Astrocyte (in vitro differentiated cells and primary cell): ENCODE measurements around the gene XPO6. TPM values are rescaled to one million over a fixed set of nuclear protein-coding genes. Genes with fewer than 3 reads are reported as not detected.

Experiments
- DNase-seq: peaks from one replicate; pipeline ENCODE4 v3.0.0-alpha.2; 2010; ENCODE audit warnings: low read depth
- FAIRE-seq: peaks from 2 replicates; lab custom pipeline; 2011; peaks lifted over from hg19 to GRCh38; lab: Jason Lieb, UNC
- H2AFZ ChIP-seq: 2 replicates; pipeline ENCODE4 v1.6.0; 2012; ENCODE audit warnings: low read depth, low read length, inconsistent platforms
- H3K27ac ChIP-seq: 2 replicates; pipeline ENCODE4 v1.5.1; 2011; ENCODE audit warnings: low read depth, low read length, inconsistent platforms
- H3K27me3 ChIP-seq: 2 replicates; pipeline ENCODE4 v1.6.0; 2011; ENCODE audit warnings: low read length, inconsistent platforms; ENCODE audit not compliant: insufficient read depth
- H3K36me3 ChIP-seq: 2 replicates; pipeline ENCODE4 v1.5.1; 2011; ENCODE audit warnings: low read length, inconsistent platforms; ENCODE audit not compliant: insufficient read depth
- H3K4me1 ChIP-seq: 2 replicates; pipeline ENCODE4 v1.5.1; 2011; ENCODE audit warnings: low read length, inconsistent platforms; ENCODE audit not compliant: insufficient read depth
- H3K4me2 ChIP-seq: 2 replicates; pipeline ENCODE4 v1.6.0; 2012; ENCODE audit warnings: low read length, inconsistent platforms
- H3K4me3 ChIP-seq: 2 replicates; pipeline ENCODE4 v1.5.1; 2011; ENCODE audit warnings: low read depth, mild to moderate bottlenecking, low read length, inconsistent platforms; ENCODE audit not compliant: insufficient read depth
- H3K79me2 ChIP-seq: 2 replicates; pipeline ENCODE4 v1.6.0; 2012; ENCODE audit warnings: mild to moderate bottlenecking, low read length, inconsistent platforms; ENCODE audit not compliant: insufficient read depth
- H3K9ac ChIP-seq: 2 replicates; pipeline ENCODE4 v1.6.0; 2012; ENCODE audit warnings: mild to moderate bottlenecking, low read length, inconsistent platforms
- H3K9me3 ChIP-seq: 2 replicates; pipeline ENCODE4 v1.5.1; 2012; ENCODE audit warnings: low read depth, mild to moderate bottlenecking, low read length, inconsistent platforms; ENCODE audit not compliant: insufficient read depth
- H4K20me1 ChIP-seq: 2 replicates; pipeline ENCODE4 v1.6.0; 2012; ENCODE audit warnings: low read length, inconsistent platforms; ENCODE audit not compliant: insufficient read depth
- H3K27ac Mint-ChIP-seq: one replicate; pipeline ENCODE4 v1.8.0; 2021; ENCODE audit warnings: mild to moderate bottlenecking, mixed read lengths; ENCODE audit not compliant: unreplicated experiment
- H3K27me3 Mint-ChIP-seq: one replicate; pipeline ENCODE4 v1.8.0; 2021; ENCODE audit warnings: low read depth, mixed read lengths; ENCODE audit not compliant: unreplicated experiment
- H3K36me3 Mint-ChIP-seq: one replicate; pipeline ENCODE4 v1.8.0; 2021; ENCODE audit warnings: low read depth, mixed read lengths; ENCODE audit not compliant: unreplicated experiment
- H3K4me1 Mint-ChIP-seq: one replicate; pipeline ENCODE4 v1.8.0; 2021; ENCODE audit warnings: low read depth, mixed read lengths; ENCODE audit not compliant: unreplicated experiment
- H3K4me3 Mint-ChIP-seq: one replicate; pipeline ENCODE4 v1.8.0; 2021; ENCODE audit warnings: mild to moderate bottlenecking, moderate library complexity, mixed read lengths; ENCODE audit not compliant: unreplicated experiment
- H3K9me3 Mint-ChIP-seq: one replicate; pipeline ENCODE4 v1.8.0; 2021; ENCODE audit warnings: mild to moderate bottlenecking, mixed read lengths; ENCODE audit not compliant: unreplicated experiment
- CTCF ChIP-seq: IDR thresholded peaks from 2 replicates; pipeline ENCODE4 v1.5.1; 2011; ENCODE audit warnings: low read depth, mild to moderate bottlenecking, inconsistent platforms, low read length, moderate library complexity; ENCODE audit not compliant: insufficient read depth
- EZH2 ChIP-seq: IDR thresholded peaks from 2 replicates; pipeline ENCODE4 v1.6.1; 2012; ENCODE audit warnings: mild to moderate bottlenecking, low read length, inconsistent platforms; ENCODE audit not compliant: insufficient read depth
- total RNA-seq: library from RNA; stranded (reverse); gene quantifications from 2 replicates; pipeline ENCODE4 v1.2.1, GENCODE V29; 2021

Gene XPO6
- total RNA-seq, 1 donor from 2014 or later, result 135 TPM

GRCh38 chr16:28139530-28139929 is 72.2 kb downstream of the XPO6 start:
- peaks cover 46% of the 10 kb centered on the region for H3K79me2 ChIP-seq
- H3K36me3 ChIP-seq, result peaks cover 15% of the 10 kb centered on the region
- peaks cover 4% of the 10 kb centered on the region for H3K4me1 ChIP-seq
- no peaks in the 10 kb centered on the region for H3K27me3 ChIP-seq
- no peak overlapping the region for H2AFZ ChIP-seq
- H3K9me3 Mint-ChIP-seq, result no peaks in the 10 kb centered on the region
- H3K9me3 ChIP-seq, result no peaks in the 10 kb centered on the region
- TF ChIP-seq EZH2 (no peak), CTCF (no peak)
- no peak for FAIRE-seq
- H3K27ac Mint-ChIP-seq, result no peak overlapping the region
- H3K4me1 Mint-ChIP-seq, result peaks cover 10% of the 10 kb centered on the region
- H3K4me3 Mint-ChIP-seq, result no peak overlapping the region
- no peak overlapping the region for H3K4me3 ChIP-seq
- H3K27me3 Mint-ChIP-seq, result no peaks in the 10 kb centered on the region
- H4K20me1 ChIP-seq, result peaks cover 54% of the 10 kb centered on the region
- no peak overlapping the region for H3K9ac ChIP-seq
- no peak overlapping the region for H3K27ac ChIP-seq
- no peak overlapping the region for H3K4me2 ChIP-seq
- no peak for DNase-seq
- peaks cover 20% of the 10 kb centered on the region for H3K36me3 Mint-ChIP-seq

DNA sequence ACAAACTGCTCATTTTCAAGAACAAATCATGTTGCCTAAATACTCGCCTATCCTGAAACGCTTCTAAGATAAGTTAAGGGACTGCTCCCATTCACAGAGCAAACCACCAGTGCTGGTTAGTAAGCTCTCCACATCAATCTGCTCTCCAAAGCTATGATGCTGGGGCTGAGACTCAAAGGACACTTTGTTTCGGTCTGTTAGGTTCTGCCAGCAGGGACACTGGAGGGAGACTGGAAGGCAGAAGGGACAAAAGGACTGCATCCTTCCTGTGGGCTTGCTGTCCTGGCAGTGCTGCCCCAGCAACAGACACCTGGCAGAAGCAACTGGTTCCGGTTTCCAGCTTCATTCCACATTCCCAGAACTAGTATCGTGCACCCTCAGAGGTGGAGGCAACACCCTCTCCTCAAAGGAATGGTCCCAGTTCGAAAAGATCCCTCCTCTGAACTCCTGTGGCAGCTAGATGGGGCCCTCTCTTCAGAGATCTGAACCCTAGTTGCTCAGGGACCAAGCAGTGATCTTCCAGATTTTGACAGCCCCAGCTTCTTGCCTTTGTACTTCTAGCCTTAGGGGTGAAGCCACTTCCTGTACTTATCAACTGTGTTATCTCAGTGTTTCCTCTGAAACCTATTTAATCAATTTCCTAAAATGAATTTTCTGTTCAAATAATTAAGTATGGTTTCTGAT is 74.9 kb downstream of the XPO6 start:
- Histone ChIP-seq H4K20me1 (peaks cover 43% of the 10 kb centered on the region), H2AFZ (no peak overlapping the region), H3K79me2 (peaks cover 35% of the 10 kb centered on the region), H3K4me2 (no peak overlapping the region), H3K4me1 (no peaks in the 10 kb centered on the region), H3K36me3 (peaks cover 24% of the 10 kb centered on the region), H3K9me3 (no peaks in the 10 kb centered on the region), H3K9ac (peak overlapping the region; percentile 20), H3K4me3 (no peak overlapping the region), H3K27ac (no peak overlapping the region), H3K27me3 (no peaks in the 10 kb centered on the region)
- no peak for TF ChIP-seq EZH2
- Mint-ChIP-seq H3K4me1 (peaks cover 6% of the 10 kb centered on the region), H3K4me3 (no peak overlapping the region), H3K9me3 (no peaks in the 10 kb centered on the region), H3K36me3 (peaks cover 28% of the 10 kb centered on the region), H3K27me3 (no peaks in the 10 kb centered on the region), H3K27ac (no peak overlapping the region)
- FAIRE-seq (no peak), DNase-seq (no peak)

GRCh38 chr16:28133666-28134065 is 78.1 kb downstream of the XPO6 start:
- no peak overlapping the region for H3K4me2 ChIP-seq
- H3K4me3 ChIP-seq, result no peak overlapping the region
- no peaks in the 10 kb centered on the region for H3K27me3 Mint-ChIP-seq
- TF ChIP-seq EZH2 (no peak), CTCF (no peak)
- no peak overlapping the region for H3K9ac ChIP-seq
- peaks cover 36% of the 10 kb centered on the region for H3K36me3 Mint-ChIP-seq
- H4K20me1 ChIP-seq, result peaks cover 43% of the 10 kb centered on the region
- FAIRE-seq, result no peak
- no peak overlapping the region for H3K27ac ChIP-seq
- peaks cover 33% of the 10 kb centered on the region for H3K79me2 ChIP-seq
- H3K4me1 Mint-ChIP-seq, result no peaks in the 10 kb centered on the region
- no peaks in the 10 kb centered on the region for H3K9me3 Mint-ChIP-seq
- H2AFZ ChIP-seq, result no peak overlapping the region
- no peak for DNase-seq
- peaks cover 32% of the 10 kb centered on the region for H3K36me3 ChIP-seq
- H3K27ac Mint-ChIP-seq, result no peak overlapping the region
- H3K27me3 ChIP-seq, result no peaks in the 10 kb centered on the region
- H3K4me1 ChIP-seq, result no peaks in the 10 kb centered on the region
- H3K9me3 ChIP-seq, result no peaks in the 10 kb centered on the region
- no peak overlapping the region for H3K4me3 Mint-ChIP-seq
